GM19452 (cell line): ENCODE measurements around the gene CADPS2.
"Not testable (repeated sequence)": the region's sequence is repeated elsewhere in the genome, so short reads cannot be mapped to it uniquely, and the experiment has no call there.

Experiments
- ATAC-seq: cut with Tn5 transposase; IDR thresholded peaks from one replicate; pipeline ENCODE4 v1.9.1; 2021; ENCODE audit not compliant: unreplicated experiment

The CADPS2 gene

DNA sequence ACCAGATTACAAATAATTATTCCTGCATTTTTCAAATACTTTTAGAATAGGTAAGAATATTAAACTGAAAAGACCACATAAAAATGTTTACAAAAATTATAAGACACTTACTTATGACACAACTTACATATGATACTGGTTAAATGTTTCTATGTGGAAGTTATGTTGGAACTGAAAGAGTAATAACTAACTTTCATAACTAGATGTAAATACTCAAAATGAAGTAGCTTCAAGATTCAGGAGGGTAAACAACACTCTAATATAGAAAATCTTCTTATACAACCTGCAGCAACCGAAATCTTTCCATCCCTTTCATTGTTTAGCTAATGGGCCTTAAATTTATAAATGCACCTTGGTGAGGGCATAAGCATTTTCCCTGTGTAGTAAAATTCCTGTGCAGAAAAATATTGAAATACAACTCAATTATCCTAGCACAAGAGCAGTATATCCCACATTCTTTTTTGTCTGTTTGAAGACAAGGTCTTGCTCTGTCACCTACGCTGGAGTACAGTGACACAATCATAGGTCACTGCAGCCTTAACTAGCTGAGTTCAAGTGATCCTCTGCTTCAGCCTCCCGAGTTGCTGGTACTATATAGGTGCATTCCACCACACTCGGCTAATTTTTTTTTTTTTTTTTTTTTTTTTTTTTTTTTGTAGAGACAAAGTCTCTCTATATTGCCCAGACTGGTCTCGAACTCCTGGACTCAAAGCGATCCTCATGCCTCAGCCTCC is 168.7 kb downstream of the CADPS2 start:
- ATAC-seq = no peak

DNA sequence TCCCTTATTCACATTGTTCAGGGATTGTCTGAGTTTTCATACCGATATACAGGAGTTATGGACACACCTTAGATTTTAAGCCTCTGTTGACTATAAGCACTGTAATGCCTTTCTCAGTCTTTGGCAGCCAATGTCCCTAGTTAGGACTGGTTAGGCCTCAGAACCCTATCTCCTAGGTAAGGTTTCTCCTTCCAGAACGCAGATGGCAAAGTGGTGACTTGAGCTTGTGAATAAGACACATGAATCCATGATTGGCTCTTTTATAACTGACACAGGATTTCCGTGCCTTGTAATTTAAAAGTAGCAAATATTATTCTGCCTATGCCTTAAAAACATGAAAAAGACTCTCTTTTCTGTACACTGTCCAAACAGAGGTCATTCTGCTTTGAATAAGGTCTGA is 171.1 kb downstream of the CADPS2 start:
- no peak for ATAC-seq

DNA sequence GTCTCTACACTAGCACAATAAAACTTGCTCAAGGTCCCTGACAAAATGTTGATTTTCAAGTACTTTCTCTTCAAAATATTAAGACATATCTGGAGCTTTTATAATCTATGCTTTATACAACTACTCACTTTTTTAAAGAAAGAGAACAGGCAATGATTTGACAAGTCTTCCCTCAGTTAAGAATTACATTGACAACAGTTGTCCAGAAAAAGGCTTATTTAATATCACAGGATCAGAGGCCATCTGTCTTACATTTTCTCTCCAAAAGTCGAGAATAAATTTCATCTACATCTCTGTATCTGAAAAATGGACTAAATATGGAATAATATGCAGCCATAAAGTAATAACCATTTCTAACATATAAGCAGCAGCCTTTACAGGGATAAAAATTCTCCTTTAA is 175.3 kb downstream of the CADPS2 start:
- ATAC-seq = no peak

DNA sequence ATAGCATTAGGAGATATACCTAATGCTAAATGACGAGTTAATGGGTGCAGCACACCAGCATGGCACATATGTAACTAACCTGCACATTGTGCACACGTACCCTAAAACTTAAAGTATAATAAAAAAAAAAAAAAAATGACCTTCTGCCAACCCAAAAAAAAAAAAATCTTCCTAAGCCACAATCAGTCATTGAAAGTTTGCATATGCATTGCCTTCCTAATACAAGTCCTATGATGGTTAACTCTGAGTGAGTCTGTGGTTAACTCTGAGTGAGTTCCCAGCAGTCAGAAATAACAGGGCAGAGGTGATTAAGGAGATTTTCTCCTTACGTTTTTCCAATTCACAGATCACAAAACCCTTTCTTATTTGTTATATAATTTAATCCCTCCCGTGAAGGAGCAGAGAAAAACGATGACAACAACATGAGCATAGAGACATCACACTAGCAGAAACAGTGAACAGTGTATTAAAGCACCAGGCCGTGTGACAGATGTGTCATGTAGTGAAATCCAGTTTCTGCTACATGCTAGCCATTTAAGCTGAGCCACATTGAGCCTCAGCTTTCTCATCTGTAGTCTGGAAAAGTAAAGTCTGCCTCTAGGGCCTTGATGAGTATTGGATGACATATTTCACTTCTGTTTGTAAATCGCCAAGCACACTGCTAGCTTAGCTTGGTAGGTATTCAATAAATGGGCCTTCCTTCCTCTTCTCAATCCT is 176.2 kb downstream of the CADPS2 start:
- no peak for ATAC-seq

DNA sequence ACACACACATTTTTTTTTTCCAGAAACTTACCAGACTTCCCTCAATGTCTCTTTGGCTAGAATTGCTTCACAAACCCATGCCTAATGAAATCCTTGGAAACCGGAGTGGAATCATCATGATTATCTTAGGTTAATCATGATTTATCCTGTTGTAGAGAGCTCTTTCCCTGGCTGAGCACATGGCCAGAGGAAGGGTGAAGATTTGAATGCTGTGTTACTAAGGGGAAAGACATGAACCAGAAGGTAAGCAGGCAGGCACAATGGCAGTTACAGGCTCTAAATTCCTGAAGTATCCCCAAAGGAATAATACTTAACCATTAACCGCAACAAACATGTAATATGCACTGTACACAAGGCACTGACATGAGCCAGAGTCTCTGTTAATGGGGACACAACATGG is 179.4 kb downstream of the CADPS2 start:
- no peak for ATAC-seq

DNA sequence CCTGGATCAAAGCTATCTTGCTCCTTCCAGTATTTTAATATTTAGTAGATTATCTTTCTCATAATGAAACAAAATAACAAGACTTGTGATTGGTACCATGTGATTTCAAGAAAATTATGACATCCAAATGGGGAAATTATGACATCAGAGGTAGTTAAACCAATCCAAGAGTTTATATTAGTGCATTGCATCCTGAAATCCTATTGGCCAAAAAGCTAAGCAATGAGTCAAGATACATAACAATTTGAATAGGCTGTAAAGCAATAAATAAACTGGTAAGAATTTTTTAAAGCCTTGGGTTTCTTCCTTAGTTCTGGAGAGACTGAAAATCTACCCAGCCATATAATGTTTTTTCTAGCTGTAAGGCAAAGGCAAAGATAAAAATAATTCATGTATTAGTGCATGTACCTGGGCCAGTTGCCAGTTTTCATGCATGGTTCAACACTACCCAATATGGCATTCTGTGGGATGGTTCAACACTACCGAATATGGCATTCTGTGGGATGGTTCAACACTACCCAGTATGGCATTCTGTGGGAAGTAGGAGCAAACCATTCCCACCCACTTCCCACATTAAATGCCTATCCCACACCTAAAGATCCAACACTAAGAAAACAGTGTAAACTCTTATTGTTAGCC is 183.3 kb downstream of the CADPS2 start, which contains the start of gene RNF148:
Gene RNF148, minus strand, starts transcription at position 51 of the 639 bp plus-strand sequence. CDS start 172 bp downstream, outside the sequence.
- ATAC-seq = no peak

DNA sequence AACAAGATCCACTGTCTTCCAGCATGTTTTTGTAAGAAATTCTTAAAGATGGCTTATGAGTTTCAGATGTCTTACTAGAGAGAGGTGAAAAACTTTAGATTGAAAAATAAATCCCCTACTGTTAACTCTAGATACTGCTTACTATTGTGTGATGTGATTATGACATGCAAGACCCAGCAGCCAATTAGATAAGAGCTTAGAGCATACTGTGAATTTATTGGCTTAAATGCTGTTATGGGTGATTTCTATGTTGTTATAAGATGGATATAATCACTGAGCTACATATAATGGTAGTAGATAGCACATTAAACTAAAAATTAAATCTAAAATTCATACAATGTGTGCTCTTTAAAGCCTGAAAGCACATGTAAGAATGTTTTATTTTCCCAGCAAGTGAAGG is 187.2 kb downstream of the CADPS2 start, which contains the start of gene RNF133:
Gene RNF133, minus strand, starts transcription at position 101 of the 400 bp plus-strand sequence. CDS start 199 bp downstream, outside the sequence.
- ATAC-seq = no peak

DNA sequence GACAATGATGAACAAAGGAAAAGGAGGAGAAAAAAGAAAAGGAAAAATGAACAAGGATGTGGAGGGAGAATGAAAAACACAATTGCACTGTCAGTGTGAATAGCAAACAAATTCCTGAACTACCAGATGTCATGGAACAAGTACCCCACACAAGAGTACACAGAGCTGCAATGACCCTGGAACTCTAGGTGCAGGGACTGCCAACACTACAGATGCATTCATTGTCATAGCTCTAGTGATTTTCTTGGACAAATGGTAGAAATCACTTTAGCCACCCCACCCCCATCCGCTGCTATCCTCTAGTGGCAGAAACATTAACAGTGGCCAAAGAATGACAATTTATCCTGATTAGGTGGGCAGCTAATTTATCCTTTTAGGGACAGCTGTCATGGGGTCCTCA is 190.4 kb downstream of the CADPS2 start:
- no peak for ATAC-seq

DNA sequence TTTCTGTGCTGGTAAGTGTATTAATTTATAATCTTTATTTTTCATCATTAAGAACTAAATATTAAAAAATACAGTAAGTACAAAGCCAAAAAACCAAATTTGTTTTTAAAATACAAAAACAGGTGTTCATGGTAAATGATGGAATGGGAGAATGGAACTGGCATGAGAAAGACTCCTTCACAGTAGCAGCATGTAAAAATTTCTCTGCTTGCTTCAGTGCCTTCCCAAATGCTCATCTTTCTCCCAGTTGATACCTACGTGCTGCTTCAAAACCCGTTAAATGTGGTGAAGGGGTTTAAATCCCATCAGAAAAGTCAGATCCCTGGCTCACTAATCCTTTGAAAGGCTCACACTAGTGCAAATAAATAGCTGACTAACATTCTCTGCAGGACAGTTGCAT is 191.6 kb downstream of the CADPS2 start:
- no peak for ATAC-seq

DNA sequence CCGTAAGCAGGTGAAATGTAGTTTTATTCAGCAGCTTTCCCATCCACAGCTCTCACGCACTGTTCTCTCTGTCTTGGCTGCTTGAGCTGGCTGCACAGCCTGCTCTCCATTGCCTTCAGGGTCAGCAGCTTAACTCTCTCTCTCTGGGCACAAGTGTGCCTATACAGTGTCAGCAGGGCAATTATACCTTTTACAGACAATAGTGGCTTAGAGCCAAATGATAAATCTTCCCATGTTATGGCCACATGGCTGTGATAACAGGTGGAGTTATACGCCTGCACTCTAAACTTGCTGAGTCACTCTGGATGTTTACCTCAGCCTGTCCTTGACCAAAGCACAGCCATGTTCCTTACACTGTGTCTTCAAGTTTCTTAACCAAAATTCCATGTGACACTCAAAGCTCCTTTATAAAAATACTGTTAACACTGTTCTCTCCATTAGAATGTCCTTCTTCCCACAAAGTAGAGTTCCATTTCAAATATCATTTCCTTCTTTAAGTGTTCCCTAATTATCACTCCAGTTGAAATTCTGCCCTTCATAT is 193.4 kb downstream of the CADPS2 start:
- ATAC-seq = no peak

DNA sequence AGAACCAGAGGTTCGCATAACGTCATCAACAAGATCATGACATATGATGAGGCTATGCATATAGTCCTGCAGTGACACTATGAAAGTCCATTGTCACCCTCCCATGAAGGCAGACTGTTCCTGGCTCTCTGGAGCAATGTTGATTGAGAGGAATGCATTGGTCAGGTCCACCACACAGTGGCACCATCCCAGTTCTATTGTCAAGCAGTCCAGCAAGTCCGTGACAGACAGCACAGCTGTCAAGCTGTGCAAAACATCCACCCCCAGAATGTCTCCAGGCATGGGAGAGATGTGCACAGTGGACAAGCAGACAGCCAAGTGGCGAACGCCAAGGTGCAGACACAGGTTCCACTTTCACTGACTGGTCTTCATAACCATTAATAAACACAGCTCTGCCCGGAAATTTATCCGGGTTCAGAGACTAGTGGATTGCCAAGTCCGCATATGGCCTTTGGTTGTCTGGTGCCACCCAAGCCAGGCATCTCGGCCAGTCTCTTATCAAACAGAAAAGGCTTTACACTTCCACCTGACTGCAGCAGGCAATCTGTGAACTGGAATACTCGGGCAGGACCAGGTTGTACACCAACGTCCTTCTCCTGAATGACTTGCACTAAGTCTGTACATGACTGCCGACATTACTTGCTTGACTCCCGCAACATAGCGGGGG is 194.6 kb downstream of the CADPS2 start:
- ATAC-seq = no peak

DNA sequence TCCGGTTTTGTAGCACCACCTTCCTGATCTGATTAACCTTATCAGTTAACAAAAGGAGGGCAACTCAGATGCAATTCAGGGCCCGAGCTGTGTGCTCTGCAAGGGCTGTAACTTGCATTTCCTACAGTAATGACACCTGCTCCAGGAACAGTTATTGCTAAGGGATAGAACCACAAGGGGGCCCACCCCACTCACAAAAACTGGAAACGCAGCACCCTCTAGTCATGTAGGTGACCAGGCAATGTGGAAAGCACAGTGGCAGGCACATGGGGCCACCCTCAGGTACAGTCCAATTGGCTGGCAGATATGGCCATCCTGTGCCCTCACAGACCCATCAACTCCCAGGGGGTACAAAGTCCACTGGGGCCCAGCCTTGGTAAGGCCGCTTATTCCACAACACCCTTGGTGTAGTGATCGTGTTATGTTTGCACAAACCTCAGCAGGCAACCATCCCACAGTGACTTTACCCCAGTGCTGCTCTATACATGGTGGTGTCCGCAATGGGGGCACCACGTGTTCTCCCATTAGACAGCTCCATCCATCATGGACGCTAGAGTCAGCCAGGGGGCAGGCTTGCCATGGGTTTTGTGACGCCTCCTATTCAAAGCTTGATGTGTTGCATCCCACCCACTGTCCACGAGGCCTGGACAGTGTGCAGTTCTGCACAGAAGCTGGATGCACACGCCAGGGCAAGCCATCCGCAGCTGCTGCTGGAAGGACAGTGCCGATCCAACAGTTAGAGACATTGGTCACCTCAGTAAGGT is 196.7 kb downstream of the CADPS2 start:
- no peak for ATAC-seq

DNA sequence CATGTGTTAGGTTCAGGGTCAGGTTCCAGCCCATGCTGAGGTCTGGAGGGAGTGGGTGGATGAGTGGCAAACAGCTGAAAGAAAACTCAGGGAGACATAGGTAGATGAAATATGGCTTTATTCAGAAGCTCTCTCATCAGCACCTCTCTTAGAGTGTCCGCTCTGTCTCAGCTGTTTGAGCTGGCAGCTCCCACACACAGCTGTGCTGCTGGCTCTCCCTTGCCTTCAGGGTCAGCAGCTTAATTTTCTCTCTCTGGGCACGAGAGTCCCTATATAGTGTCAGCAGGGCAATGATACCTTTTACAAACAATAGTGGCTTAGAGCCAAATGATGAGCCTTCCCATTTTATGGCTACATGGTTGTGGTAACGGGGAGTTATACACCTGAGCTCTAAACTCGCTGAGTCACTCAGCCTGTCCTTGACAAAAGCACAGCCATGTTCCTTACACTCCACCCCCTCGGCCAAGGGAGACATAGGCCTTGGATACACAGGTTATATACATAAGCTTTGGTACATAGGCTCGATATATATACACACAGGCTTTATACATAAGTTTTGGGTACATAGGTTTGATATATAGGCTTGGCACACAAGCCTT is 197.8 kb downstream of the CADPS2 start:
- no peak for ATAC-seq

DNA sequence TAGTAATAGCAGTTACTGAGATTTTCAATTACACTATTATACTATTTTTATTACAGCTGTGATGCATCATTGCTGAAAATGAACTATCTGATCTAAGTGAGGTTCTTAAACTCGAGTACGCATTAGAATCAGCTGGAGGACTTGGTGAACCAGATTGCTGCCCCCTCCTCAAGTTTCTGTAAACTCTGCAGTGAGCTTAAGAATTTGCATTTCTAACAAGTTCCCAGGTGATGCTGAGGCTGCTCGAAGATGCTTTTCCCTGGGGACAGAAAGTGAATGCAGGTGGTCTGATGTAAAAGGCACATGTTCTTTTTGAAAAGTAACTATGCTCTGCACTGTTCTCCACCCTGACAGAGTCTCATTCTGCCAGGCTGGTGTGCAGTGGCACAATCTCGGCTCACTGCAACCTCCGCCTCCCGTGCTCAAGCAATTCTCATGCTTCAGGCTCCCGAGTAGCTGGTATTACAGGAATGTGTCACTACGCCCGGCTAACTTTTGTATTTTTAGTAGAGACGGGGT is 199.8 kb downstream of the CADPS2 start:
- no peak for ATAC-seq

DNA sequence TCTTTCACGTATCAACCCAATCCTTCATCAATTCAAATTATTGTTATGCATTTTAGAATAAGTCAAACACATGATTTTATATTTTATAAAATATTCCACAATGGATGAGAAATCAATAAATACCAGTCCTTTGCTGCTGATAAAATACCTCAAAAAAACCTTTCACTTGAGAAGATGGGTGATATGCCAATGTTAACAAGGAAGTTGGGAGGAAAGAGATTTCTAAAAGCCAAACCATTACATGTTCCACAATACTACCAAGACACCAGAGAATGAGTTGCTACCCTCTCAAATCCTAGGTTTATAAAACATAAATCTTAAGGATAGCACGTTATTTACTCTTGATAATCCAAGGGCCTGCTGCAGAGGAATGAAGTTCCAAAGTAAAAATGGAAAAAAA is 201.8 kb downstream of the CADPS2 start:
- no peak for ATAC-seq

DNA sequence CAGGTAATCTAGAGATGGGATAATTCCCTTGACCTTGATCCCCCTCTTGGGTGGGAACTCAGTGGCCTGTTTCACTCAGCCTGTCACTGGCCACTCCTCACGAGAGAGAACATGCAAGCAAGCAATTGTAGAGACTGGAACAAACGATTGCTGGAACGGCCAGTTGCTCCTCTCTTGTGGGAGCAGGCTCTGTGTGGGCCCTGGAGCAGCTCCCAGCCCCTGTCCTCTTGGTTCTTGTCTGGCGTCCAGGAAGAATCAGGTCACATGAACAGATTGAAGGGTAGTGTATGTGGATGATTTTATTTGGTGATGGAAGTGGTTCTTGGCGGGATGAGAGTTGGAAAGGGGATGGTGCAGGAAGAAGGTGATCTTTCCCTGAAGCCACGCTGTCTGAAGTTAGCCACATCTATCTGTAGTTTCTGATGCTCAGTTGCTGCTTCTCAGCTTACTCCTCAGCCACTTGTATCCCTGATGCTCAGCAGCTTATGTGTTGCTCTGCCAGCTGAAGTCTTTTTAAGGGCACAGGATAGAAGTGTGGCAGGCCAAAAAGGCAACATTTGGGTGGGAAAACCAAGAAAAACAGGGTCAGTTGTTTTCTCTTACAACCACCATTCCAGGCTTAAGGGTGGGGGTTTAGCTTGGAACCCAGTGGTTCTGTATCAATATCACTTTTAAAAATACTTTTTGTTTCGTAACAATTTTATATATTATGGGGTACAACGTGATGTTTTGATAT is 203.3 kb downstream of the CADPS2 start:
- ATAC-seq = no peak

DNA sequence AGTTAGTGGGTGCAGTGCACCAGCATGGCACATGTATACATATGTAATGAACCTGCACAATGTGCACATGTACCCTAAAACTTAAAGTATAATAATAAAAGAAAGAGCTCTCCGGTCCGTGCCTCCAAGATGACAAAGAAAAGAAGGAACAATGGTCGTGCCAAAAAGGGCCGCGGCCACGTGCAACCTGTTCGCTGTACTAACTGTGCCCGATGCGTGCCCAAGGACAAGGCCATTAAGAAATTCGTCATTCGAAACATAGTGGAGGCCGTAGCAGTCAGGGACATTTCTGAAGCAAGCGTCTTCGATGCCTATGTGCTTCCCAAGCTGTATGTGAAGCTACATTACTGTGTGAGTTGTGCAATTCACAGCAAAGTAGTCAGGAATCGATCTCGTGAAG is 205.1 kb downstream of the CADPS2 start:
- ATAC-seq = not testable (repeated sequence)

DNA sequence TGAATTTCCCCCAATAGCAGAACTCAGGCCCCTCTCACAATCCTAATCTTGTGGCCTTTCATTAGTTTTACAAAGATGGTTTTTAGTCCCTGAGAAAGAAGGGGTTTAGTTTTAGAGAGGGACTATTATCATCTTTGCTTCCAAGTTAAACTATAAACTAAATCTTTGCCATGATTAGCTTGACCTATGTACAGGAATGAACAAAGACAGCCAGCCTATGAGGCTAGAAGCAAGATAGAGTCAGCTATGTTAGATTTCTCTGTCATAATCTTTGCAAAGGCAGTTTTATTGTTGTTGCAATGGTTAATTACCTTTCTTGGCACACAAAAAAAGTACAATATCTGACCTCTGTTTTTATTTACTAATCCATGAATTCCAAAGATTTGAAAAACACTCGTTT is 206.4 kb downstream of the CADPS2 start:
- no peak for ATAC-seq

DNA sequence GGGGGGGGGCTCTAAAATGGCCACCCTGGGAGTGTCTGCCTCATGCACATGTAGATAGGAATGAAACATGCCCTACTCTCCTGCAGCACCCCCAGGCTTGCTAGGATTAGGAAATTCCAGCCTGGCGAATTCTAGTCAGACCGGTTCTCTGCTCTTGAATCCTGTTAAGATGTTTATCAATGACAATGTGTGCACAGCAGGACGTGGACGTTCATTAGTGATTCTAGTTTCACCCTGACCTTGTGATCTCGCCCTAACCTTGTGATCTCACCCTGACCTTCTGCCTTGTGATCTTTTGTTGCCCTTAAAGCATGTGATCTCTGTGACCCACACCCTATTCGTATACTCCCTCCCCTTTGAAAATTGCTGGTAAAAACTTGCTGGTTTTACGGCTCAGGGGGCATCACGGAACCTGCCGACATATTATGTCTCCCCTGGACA is 207.0 kb downstream of the CADPS2 start:
- ATAC-seq = not testable (repeated sequence)
